SK-N-SH treated with all-trans-retinoic acid at 6 μM for 48 hours (cell line): Measurements from ENCODE around the gene THAP11.

Source experiments
- ISL1 ChIP-seq: fragments of 250-450 bp; sonication (Bioruptor Pico); IDR thresholded peaks from 2 replicates; pipeline ENCODE4 v2.1.2; 2022; ENCODE audit warnings: mild to moderate bottlenecking, moderate library complexity
- POU6F1 ChIP-seq: fragments of 250-450 bp; sonication (Bioruptor Pico); IDR thresholded peaks from 2 replicates; pipeline ENCODE4 v1.8.0; 2021; ENCODE audit warnings: low read depth, mild to moderate bottlenecking, moderate library complexity, borderline replicate concordance
- PPARA ChIP-seq: fragments of 250-450 bp; sonication (Bioruptor Pico); IDR thresholded peaks from 2 replicates; pipeline ENCODE4 v1.5.0; 2020; ENCODE audit warnings: mild to moderate bottlenecking, borderline replicate concordance

GRCh38 chr16:67846063-67846319 lies 3.9 kb downstream of the THAP11 start:
- TF ChIP-seq ISL1 (CRISPR knock-in tag) = no peak
- TF ChIP-seq PPARA (CRISPR knock-in tag) = no peak
- no peak for TF ChIP-seq POU6F1 (CRISPR knock-in tag)
